Trophoblast cell (in vitro differentiated cells and primary cell): Measurements from ENCODE around the gene ELAC1.
"Not testable (repeated sequence)": the region's sequence is repeated elsewhere in the genome, so short reads cannot be mapped to it uniquely, and the experiment has no call there.

ENCODE experiments used
- DNase-seq, 2 donors: peaks; one replicate each; pipeline ENCODE4 v3.0.0-alpha.2; 2016
- H2AFZ ChIP-seq: 2 replicates; pipeline ENCODE4 v1.6.1; 2013; ENCODE audit warnings: low read length, moderate library complexity, mild to moderate bottlenecking; ENCODE audit not compliant: insufficient read depth, poor library complexity
- H2AK5ac ChIP-seq: 2 replicates; pipeline ENCODE4 v1.6.1; 2013; ENCODE audit warnings: mild to moderate bottlenecking, low read length
- H2BK120ac ChIP-seq: 2 replicates; pipeline ENCODE4 v1.6.1; 2013; ENCODE audit warnings: low read length, mild to moderate bottlenecking, moderate library complexity; ENCODE audit not compliant: insufficient read depth, poor library complexity
- H2BK12ac ChIP-seq: 2 replicates; pipeline ENCODE4 v1.6.1; 2013; ENCODE audit warnings: mild to moderate bottlenecking, low read length, moderate library complexity
- H2BK5ac ChIP-seq: 2 replicates; pipeline ENCODE4 v1.6.1; 2013; ENCODE audit warnings: low read length, low read depth, moderate library complexity, mild to moderate bottlenecking; ENCODE audit not compliant: poor library complexity
- H3K14ac ChIP-seq: 2 replicates; pipeline ENCODE4 v1.6.1; 2013; ENCODE audit warnings: mild to moderate bottlenecking, low read length
- H3K18ac ChIP-seq: 2 replicates; pipeline ENCODE4 v1.6.1; 2013; ENCODE audit warnings: mild to moderate bottlenecking, low read length
- H3K23ac ChIP-seq: 2 replicates; pipeline ENCODE4 v1.6.1; 2013; ENCODE audit warnings: low read length
- H3K27ac ChIP-seq: 2 replicates; pipeline ENCODE4 v1.5.1; 2013; ENCODE audit warnings: low read depth, mild to moderate bottlenecking, inconsistent platforms, low read length, moderate library complexity
- H3K27me3 ChIP-seq: 2 replicates; pipeline ENCODE4 v1.6.1; 2013; ENCODE audit warnings: inconsistent platforms, mild to moderate bottlenecking, low read length, moderate library complexity; ENCODE audit not compliant: insufficient read depth
- H3K36me3 ChIP-seq, 2 experiments: 1 replicate in 1 of 2; 2 replicates in 1 of 2; pipeline ENCODE4 v1.6.1; 2013; ENCODE audit warnings: low read length in 2 of 2, mild to moderate bottlenecking in 2 of 2, moderate library complexity in 1 of 2; ENCODE audit not compliant: insufficient read depth in 2 of 2, control insufficient read depth in 1 of 2
- H3K4ac ChIP-seq: 2 replicates; pipeline ENCODE4 v1.6.1; 2013; ENCODE audit warnings: low read depth, mild to moderate bottlenecking, low read length, moderate library complexity
- H3K4me1 ChIP-seq, 2 experiments: 1 replicate in 1 of 2; 2 replicates in 1 of 2; pipeline ENCODE4 v1.6.1; 2013; ENCODE audit warnings: low read length in 2 of 2, mild to moderate bottlenecking in 2 of 2, moderate library complexity in 1 of 2; ENCODE audit not compliant: insufficient read depth in 2 of 2, control insufficient read depth in 1 of 2
- H3K4me2 ChIP-seq: 2 replicates; pipeline ENCODE4 v1.6.1; 2013; ENCODE audit warnings: inconsistent platforms, mild to moderate bottlenecking, low read length, moderate library complexity
- H3K4me3 ChIP-seq: 2 replicates; pipeline ENCODE4 v1.5.1; 2013; ENCODE audit warnings: mild to moderate bottlenecking, low read depth, low read length, inconsistent platforms
- H3K79me1 ChIP-seq: one replicate; pipeline ENCODE4 v1.6.1; 2013; ENCODE audit warnings: low read length
- H3K79me2 ChIP-seq: 2 replicates; pipeline ENCODE4 v1.6.1; 2013; ENCODE audit warnings: low read length, mild to moderate bottlenecking; ENCODE audit not compliant: control insufficient read depth, insufficient read depth, poor library complexity
- H3K9ac ChIP-seq: 2 replicates; pipeline ENCODE4 v1.6.1; 2013; ENCODE audit warnings: mild to moderate bottlenecking, low read length
- H3K9me3 ChIP-seq: 2 replicates; pipeline ENCODE4 v1.6.1; 2013; ENCODE audit warnings: low read depth, mild to moderate bottlenecking, control low read depth, inconsistent platforms, low read length; ENCODE audit not compliant: insufficient read depth
- H4K12ac ChIP-seq: 2 replicates; pipeline ENCODE4 v1.6.1; 2013; ENCODE audit warnings: low read depth, mild to moderate bottlenecking, low read length, moderate library complexity
- H4K8ac ChIP-seq: 2 replicates; pipeline ENCODE4 v1.6.1; 2013; ENCODE audit warnings: low read depth, mild to moderate bottlenecking, low read length, moderate library complexity
- H4K91ac ChIP-seq: one replicate; pipeline ENCODE4 v1.6.1; 2013; ENCODE audit warnings: low read depth, mild to moderate bottlenecking, low read length, moderate library complexity
- WGBS: extraction: QIAGEN DNeasy Blood & Tissue Kit; methylation state at CpG from one replicate; pipeline ENCODE4 v1.1.7; 2013; ENCODE audit warnings: missing lambda C conversion rate; ENCODE audit not compliant: insufficient read length, insufficient coverage; ENCODE audit errors: extremely low coverage; 5-methylcytosine and 5-hydroxymethylcytosine counted together

The ELAC1 gene

DNA sequence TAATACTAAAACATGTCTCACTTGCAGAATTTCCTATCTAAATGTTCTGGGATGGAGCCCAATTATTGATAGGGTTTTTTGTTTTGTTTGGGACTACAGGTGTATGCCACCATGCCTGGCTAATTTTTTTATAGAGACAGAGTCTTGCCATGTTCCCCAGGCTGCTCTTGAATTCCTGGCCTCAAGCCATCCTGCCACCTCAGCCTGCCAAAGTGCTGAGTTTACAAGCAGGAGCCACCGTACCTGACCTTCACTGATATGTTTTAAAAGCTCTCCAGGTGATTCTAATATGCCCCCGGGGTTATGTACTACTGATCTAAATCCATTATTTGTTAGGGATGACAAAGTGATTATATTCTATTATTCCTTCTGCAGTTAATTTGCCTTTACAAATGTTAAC is 2.2 kb downstream of the ELAC1 start:
- WGBS, result no CpG with 5 or more reads among the region's 2 CpGs

DNA sequence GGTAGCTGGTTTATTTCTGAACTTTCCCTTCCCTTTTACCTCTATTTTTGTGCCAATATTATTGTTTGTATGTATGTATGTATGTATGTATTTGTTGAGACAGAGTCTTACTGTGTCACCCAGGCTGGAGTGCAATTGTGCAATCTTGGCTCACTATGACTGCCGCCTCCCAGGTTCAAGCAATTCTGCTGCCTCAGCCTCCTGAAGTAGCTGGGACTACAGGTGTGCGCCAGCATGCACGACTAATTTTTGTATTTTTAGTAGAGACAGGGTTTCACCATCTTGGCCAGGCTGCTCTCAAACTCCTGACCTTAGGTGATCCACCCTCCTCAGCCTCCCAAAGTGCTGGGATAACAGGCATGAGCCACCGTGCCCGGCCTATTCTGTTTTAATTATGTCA is 4.6 kb downstream of the ELAC1 start:
- H3K36me3 ChIP-seq, result peaks cover 8 to 12% of the 10 kb centered on the region in 2 experiments
- H2AK5ac ChIP-seq, result not testable (repeated sequence)

More for the DNA sequence above, 2.2 kb downstream of the ELAC1 start:
- H3K14ac ChIP-seq, result no peak overlapping the region
- no peak overlapping the region for H2AK5ac ChIP-seq
- H4K12ac ChIP-seq, result no peak overlapping the region
- H3K4me2 ChIP-seq, result no peak overlapping the region
- H4K8ac ChIP-seq, result no peak overlapping the region
- H2AFZ ChIP-seq, result no peak overlapping the region
- H3K36me3 ChIP-seq, result peaks cover 0 to 2% of the 10 kb centered on the region in 2 experiments
- H3K79me1 ChIP-seq, result peaks cover 5% of the 10 kb centered on the region
- H3K23ac ChIP-seq, result no peak overlapping the region
- H4K91ac ChIP-seq, result no peak overlapping the region
- H3K4me3 ChIP-seq, result no peak overlapping the region
- H2BK5ac ChIP-seq, result no peak overlapping the region
- no peak overlapping the region for H3K18ac ChIP-seq
- no peaks in the 10 kb centered on the region for H3K4me1 ChIP-seq
- no peak for DNase-seq
- no peak overlapping the region for H3K9ac ChIP-seq
- no peak overlapping the region for H3K4ac ChIP-seq
- peaks cover 7% of the 10 kb centered on the region for H3K79me2 ChIP-seq
- H3K27ac ChIP-seq, result no peak overlapping the region
- no peaks in the 10 kb centered on the region for H3K9me3 ChIP-seq
- H2BK12ac ChIP-seq, result no peak overlapping the region
- H2BK120ac ChIP-seq, result no peak overlapping the region
- H3K27me3 ChIP-seq, result no peaks in the 10 kb centered on the region

DNA sequence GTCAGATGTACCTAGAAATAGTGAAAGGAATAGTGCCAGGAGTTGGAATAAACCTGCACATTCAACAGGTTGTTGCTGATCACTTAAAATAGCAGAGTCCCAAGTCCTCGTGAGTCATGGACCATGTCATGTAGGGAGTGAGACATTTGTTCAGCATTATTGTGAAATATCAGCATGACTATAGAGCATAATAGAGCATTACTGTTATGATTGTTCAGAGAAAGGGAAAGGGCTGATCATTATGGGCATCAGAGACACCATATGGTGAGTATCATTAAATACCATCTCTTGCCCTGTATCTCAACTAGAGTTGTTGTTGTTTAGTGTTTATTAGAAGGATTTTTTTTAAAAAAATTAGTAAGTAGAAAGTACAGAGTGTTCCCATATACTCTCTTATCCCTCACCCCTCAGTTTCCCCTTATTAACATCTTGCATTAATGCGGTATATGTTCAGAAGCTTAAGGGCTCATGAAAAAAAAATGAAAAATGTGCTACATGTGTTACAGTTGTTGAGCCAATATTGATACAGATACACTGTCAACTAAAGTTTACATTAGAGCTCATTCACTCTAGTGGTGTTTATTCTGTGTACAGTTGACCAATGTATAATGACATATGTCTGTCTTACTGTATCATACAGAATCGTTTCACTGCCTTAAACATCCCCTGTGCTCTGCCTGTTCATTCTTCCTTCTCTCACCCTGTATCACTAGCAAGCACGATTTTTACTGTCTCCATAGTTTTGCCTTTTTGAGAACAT is 5.7 kb downstream of the ELAC1 start:
- Histone ChIP-seq H3K79me1 (no peaks in the 10 kb centered on the region), H3K18ac (no peak overlapping the region), H2BK120ac (no peak overlapping the region), H3K4me3 (no peak overlapping the region), H3K23ac (no peak overlapping the region), H3K79me2 (peaks cover under 1% of the 10 kb centered on the region), H3K36me3 (peaks cover 9 to 15% of the 10 kb centered on the region in 2 experiments), H3K27me3 (no peaks in the 10 kb centered on the region), H3K4me1 (no peaks in the 10 kb centered on the region), H3K14ac (no peak overlapping the region), H2AK5ac (no peak overlapping the region), H4K12ac (no peak overlapping the region), H3K4ac (no peak overlapping the region), H3K27ac (no peak overlapping the region), H4K91ac (no peak overlapping the region), H2AFZ (no peak overlapping the region), H2BK12ac (no peak overlapping the region), H3K9ac (no peak overlapping the region), H2BK5ac (no peak overlapping the region), H4K8ac (no peak overlapping the region), H3K9me3 (peaks cover 11% of the 10 kb centered on the region), H3K4me2 (no peak overlapping the region)
- no CpG with 5 or more reads among the region's 4 CpGs for WGBS
- peak; percentile 27 to 61 for DNase-seq

More for the DNA sequence above, 4.6 kb downstream of the ELAC1 start:
- H3K4me2 ChIP-seq, H2BK5ac ChIP-seq, H3K9ac ChIP-seq, H3K18ac ChIP-seq, H3K9me3 ChIP-seq, H3K79me1 ChIP-seq, H4K91ac ChIP-seq, H2BK12ac ChIP-seq, H3K27ac ChIP-seq, H2BK120ac ChIP-seq, H3K14ac ChIP-seq, H3K4ac ChIP-seq, H2AFZ ChIP-seq, H3K27me3 ChIP-seq, H3K23ac ChIP-seq, H3K4me3 ChIP-seq, H3K79me2 ChIP-seq, H3K4me1 ChIP-seq, H4K12ac ChIP-seq, H4K8ac ChIP-seq: not testable (repeated sequence)
- peak; percentile 7 to 26 for DNase-seq
- no CpG with 5 or more reads among the region's 5 CpGs for WGBS

DNA sequence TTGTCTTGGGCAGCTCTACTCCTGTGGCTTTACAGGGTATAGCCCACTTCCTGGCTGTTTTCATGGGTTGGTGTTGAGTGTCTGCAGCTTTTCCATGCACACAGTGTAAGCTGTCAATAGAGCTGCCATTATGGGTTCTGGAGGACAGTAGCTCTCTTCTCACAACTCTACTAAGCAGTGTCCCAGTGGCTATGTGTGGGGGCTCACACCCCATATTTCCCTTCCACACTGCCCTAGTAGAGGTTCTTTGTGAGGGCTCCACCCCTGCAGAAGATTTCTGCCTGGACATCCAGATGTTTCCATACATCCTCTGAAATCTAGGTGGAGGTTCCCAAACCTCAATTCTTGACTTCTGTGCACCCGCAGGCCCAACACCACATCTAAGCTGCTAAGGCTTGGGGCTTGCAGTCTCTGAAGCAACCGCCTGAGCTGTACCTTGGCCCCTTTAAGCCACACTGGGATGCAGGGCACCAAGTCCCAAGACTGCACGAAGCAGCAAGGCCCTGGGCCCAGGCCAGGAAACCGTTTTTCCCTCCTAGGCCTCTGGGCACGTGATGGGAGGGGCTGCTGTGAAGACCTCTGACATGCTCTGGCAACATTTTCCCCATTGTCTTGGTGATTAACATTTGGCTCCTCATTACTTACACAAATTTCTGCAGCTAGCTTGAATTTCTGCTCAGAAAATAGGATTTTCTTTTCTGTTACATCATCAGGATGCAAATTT is 9.4 kb downstream of the ELAC1 start:
- Histone ChIP-seq H3K27ac (no peak overlapping the region), H2BK12ac (no peak overlapping the region), H3K9me3 (peaks cover 11% of the 10 kb centered on the region), H3K4ac (no peak overlapping the region), H4K8ac (no peak overlapping the region), H3K36me3 (peaks cover 9 to 19% of the 10 kb centered on the region in 2 experiments), H2BK5ac (no peak overlapping the region), H3K4me2 (no peak overlapping the region), H4K91ac (no peak overlapping the region), H3K9ac (no peak overlapping the region), H2BK120ac (no peak overlapping the region), H2AK5ac (no peak overlapping the region), H4K12ac (no peak overlapping the region), H3K79me1 (peaks cover 2% of the 10 kb centered on the region), H2AFZ (no peak overlapping the region), H3K18ac (no peak overlapping the region), H3K23ac (no peak overlapping the region), H3K79me2 (no peaks in the 10 kb centered on the region), H3K27me3 (no peaks in the 10 kb centered on the region), H3K14ac (no peak overlapping the region), H3K4me1 (no peaks in the 10 kb centered on the region), H3K4me3 (peak overlapping the region; percentile 28)
- no CpG with 5 or more reads among the region's 5 CpGs for WGBS
- no peak for DNase-seq
